ENCODE results near the gene C12orf57. TPM values are rescaled to one million over a fixed set of nuclear protein-coding genes. Genes with fewer than 3 reads are reported as not detected.

Gene C12orf57
- total and polyA plus RNA-seq, 10 of the 15 experiments (the other 5 are each of a cell fraction or from before 2014, with no cell fraction given), result 64.5 to 377 (median 211) TPM

DNA sequence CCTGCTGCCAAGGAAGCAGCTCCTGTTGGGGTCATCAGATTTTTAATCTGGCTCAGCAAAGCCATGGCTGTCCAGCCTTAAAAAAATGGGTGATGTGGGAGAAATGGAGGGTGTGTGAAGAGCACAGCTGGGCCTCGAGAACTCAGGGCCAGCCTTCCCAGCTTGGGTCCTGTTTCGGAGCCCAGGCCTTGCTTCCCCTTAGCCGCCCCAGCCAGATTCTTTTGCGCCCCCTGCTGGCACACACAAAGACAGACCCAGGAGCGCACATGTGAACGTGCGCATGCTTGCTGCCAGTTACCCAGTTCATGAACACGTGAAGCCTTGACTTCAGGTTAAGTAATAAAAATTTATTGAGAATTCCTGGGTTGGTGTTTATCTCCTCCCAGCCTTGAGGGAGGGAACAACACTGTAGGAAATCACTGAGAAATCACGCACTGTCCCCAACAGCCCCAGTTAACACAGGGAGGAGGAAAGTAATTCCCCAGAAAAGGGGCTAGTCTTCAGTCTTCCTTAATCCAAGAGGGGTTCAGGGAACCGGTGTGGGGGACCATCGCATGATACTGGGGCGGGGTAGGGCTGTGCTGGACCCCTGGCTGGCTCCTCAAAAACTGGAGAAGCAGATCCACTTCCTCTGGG, 21.3 kb downstream of the C12orf57 start (continued):
- TF ChIP-seq POU2F2 (IDR thresholded peaks at IDR 0.05; ENCODE audit: borderline replicate concordance, low read depth, low read length), result peak; percentile 13; the same call in 1 of the 3 replicates
- peak; percentile 94 for TF ChIP-seq SMC3 (IDR thresholded peaks at IDR 0.05; ENCODE audit: borderline replicate concordance, low read length)
- no peak for TF ChIP-seq HCFC1 (IDR thresholded peaks at IDR 0.05; ENCODE audit: low read length)
- TF ChIP-seq, protein P1, sequence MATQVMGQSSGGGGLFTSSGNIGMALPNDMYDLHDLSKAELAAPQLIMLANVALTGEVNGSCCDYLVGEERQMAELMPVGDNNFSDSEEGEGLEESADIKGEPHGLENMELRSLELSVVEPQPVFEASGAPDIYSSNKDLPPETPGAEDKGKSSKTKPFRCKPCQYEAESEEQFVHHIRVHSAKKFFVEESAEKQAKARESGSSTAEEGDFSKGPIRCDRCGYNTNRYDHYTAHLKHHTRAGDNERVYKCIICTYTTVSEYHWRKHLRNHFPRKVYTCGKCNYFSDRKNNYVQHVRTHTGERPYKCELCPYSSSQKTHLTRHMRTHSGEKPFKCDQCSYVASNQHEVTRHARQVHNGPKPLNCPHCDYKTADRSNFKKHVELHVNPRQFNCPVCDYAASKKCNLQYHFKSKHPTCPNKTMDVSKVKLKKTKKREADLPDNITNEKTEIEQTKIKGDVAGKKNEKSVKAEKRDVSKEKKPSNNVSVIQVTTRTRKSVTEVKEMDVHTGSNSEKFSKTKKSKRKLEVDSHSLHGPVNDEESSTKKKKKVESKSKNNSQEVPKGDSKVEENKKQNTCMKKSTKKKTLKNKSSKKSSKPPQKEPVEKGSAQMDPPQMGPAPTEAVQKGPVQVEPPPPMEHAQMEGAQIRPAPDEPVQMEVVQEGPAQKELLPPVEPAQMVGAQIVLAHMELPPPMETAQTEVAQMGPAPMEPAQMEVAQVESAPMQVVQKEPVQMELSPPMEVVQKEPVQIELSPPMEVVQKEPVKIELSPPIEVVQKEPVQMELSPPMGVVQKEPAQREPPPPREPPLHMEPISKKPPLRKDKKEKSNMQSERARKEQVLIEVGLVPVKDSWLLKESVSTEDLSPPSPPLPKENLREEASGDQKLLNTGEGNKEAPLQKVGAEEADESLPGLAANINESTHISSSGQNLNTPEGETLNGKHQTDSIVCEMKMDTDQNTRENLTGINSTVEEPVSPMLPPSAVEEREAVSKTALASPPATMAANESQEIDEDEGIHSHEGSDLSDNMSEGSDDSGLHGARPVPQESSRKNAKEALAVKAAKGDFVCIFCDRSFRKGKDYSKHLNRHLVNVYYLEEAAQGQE (IDR thresholded peaks at IDR 0.05; ENCODE audit: low read depth, low read length), result no peak
- no peak for TF ChIP-seq ATF7 (IDR thresholded peaks at IDR 0.05; ENCODE audit: low read depth)
- TF ChIP-seq CEBPB (IDR thresholded peaks at IDR 0.05; ENCODE audit: borderline replicate concordance in 1 of 2, low read depth in 2 of 2, low read length in 2 of 2), result no peak
- 0 out of 4 replicates have a peak, but pooled peaks of 1 of the 2 experiments have one; percentile 11 for TF ChIP-seq EP300 (IDR thresholded peaks at IDR 0.05; ENCODE audit: borderline replicate concordance in 1 of 2, control insufficient read depth in 1 of 2, low read depth in 2 of 2, low read length in 2 of 2)
- TF ChIP-seq RCOR1 (conservative IDR thresholded peaks at IDR 0.05; ENCODE audit: low read depth, low read length), result no peak
- no peak for TF ChIP-seq SREBF1 (IDR thresholded peaks at IDR 0.05; ENCODE audit: low read length)
- TF ChIP-seq, protein P2, sequence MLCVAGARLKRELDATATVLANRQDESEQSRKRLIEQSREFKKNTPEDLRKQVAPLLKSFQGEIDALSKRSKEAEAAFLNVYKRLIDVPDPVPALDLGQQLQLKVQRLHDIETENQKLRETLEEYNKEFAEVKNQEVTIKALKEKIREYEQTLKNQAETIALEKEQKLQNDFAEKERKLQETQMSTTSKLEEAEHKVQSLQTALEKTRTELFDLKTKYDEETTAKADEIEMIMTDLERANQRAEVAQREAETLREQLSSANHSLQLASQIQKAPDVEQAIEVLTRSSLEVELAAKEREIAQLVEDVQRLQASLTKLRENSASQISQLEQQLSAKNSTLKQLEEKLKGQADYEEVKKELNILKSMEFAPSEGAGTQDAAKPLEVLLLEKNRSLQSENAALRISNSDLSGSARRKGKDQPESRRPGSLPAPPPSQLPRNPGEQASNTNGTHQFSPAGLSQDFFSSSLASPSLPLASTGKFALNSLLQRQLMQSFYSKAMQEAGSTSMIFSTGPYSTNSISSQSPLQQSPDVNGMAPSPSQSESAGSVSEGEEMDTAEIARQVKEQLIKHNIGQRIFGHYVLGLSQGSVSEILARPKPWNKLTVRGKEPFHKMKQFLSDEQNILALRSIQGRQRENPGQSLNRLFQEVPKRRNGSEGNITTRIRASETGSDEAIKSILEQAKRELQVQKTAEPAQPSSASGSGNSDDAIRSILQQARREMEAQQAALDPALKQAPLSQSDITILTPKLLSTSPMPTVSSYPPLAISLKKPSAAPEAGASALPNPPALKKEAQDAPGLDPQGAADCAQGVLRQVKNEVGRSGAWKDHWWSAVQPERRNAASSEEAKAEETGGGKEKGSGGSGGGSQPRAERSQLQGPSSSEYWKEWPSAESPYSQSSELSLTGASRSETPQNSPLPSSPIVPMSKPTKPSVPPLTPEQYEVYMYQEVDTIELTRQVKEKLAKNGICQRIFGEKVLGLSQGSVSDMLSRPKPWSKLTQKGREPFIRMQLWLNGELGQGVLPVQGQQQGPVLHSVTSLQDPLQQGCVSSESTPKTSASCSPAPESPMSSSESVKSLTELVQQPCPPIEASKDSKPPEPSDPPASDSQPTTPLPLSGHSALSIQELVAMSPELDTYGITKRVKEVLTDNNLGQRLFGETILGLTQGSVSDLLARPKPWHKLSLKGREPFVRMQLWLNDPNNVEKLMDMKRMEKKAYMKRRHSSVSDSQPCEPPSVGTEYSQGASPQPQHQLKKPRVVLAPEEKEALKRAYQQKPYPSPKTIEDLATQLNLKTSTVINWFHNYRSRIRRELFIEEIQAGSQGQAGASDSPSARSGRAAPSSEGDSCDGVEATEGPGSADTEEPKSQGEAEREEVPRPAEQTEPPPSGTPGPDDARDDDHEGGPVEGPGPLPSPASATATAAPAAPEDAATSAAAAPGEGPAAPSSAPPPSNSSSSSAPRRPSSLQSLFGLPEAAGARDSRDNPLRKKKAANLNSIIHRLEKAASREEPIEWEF (IDR thresholded peaks at IDR 0.05; ENCODE audit: insufficient replicate concordance, low read depth, low read length), result no peak
- no peak for TF ChIP-seq MTA3 (IDR thresholded peaks at IDR 0.05; ENCODE audit: borderline replicate concordance, low read length)
- TF ChIP-seq, protein P3, sequence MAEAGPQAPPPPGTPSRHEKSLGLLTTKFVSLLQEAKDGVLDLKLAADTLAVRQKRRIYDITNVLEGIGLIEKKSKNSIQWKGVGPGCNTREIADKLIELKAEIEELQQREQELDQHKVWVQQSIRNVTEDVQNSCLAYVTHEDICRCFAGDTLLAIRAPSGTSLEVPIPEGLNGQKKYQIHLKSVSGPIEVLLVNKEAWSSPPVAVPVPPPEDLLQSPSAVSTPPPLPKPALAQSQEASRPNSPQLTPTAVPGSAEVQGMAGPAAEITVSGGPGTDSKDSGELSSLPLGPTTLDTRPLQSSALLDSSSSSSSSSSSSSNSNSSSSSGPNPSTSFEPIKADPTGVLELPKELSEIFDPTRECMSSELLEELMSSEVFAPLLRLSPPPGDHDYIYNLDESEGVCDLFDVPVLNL (IDR thresholded peaks at IDR 0.05; ENCODE audit: low read depth, low read length), result no peak
- TF ChIP-seq, protein P4, sequence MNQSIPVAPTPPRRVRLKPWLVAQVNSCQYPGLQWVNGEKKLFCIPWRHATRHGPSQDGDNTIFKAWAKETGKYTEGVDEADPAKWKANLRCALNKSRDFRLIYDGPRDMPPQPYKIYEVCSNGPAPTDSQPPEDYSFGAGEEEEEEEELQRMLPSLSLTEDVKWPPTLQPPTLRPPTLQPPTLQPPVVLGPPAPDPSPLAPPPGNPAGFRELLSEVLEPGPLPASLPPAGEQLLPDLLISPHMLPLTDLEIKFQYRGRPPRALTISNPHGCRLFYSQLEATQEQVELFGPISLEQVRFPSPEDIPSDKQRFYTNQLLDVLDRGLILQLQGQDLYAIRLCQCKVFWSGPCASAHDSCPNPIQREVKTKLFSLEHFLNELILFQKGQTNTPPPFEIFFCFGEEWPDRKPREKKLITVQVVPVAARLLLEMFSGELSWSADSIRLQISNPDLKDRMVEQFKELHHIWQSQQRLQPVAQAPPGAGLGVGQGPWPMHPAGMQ (IDR thresholded peaks at IDR 0.05; ENCODE audit: borderline replicate concordance), result no peak
- TF ChIP-seq HDAC6 (IDR thresholded peaks at IDR 0.05; ENCODE audit: unreplicated experiment), result no peak
- TF ChIP-seq, protein P5, sequence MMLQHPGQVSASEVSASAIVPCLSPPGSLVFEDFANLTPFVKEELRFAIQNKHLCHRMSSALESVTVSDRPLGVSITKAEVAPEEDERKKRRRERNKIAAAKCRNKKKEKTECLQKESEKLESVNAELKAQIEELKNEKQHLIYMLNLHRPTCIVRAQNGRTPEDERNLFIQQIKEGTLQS (IDR thresholded peaks at IDR 0.05; ENCODE audit: borderline replicate concordance, extremely low read depth, low read depth, low read length), result peak; percentile 61; the same call in 1 of the 2 replicates

All from GM12878 (cell line).